SK-N-SH (cell line): Measurements from ENCODE around the gene OIP5. TPM values are rescaled to one million over a fixed set of nuclear protein-coding genes. Genes with fewer than 3 reads are reported as not detected.

Experiments used
- CTCF ChIA-PET: fragments of 300-600, 350-600 bp; formaldehyde crosslinking; extraction: SDS; loops from one replicate; lab custom pipeline; 2021; lab: Yijun Ruan, JAX
- POLR2A ChIA-PET: fragments of 350-600 bp; sonication (Branson Sonifier 250); formaldehyde crosslinking; extraction: SDS; loops from one replicate; lab custom pipeline; 2020; ENCODE audit warnings: antibody characterized with exemption, inconsistent platforms; lab: Yijun Ruan, JAX
- DNase-seq: peaks from one replicate; pipeline ENCODE4 v3.0.0; 2012
- H2AFZ ChIP-seq: fragments of 200-600 bp; sonication (generic); 2 replicates; pipeline ENCODE4 v1.8.1; 2016; ENCODE audit warnings: antibody characterized with exemption, mild to moderate bottlenecking, low read depth
- H3F3A ChIP-seq: fragments of 200-600 bp; sonication (generic); replicated peaks from 2 replicates; pipeline ENCODE3; 2016; ENCODE audit warnings: antibody characterized with exemption, mild to moderate bottlenecking; ENCODE audit not compliant: insufficient read depth
- H3K27ac ChIP-seq, 2 experiments: fragments of 200-500 bp in 1 of 2; fragments of 200-600 bp in 1 of 2; sonication (Bioruptor generic) in 1 of 2; sonication (generic), shearing (Covaris generic) in 1 of 2; 2 replicates each; pipeline versions ENCODE4 v1.5.1 to v1.6.1; 2014 to 2016; ENCODE audit warnings: low read depth in 2 of 2, inconsistent platforms in 1 of 2, low read length in 1 of 2, mild to moderate bottlenecking in 1 of 2, mixed read lengths in 1 of 2
- H3K27me3 ChIP-seq: fragments of 200-600 bp; sonication (generic), shearing (Covaris generic); 2 replicates; pipeline ENCODE4 v1.6.1; 2016; ENCODE audit warnings: mixed run types; ENCODE audit not compliant: insufficient read depth
- H3K36me3 ChIP-seq, 2 experiments: fragments of 200-500 bp in 1 of 2; fragments of 200-600 bp in 1 of 2; sonication (Bioruptor generic) in 1 of 2; sonication (generic) in 1 of 2; replicated peaks in 1 of 2; 2 replicates each; pipeline versions ENCODE3 to v1.5.1; 2014 to 2016; ENCODE audit warnings: low read length in 1 of 2, mild to moderate bottlenecking in 1 of 2; ENCODE audit not compliant: insufficient read depth in 2 of 2, control insufficient read depth in 1 of 2
- H3K4me1 ChIP-seq, 2 experiments: fragments of 200-500 bp in 1 of 2; fragments of 200-600 bp in 1 of 2; sonication (Bioruptor generic) in 1 of 2; sonication (generic), shearing (Covaris generic) in 1 of 2; 2 replicates each; pipeline versions ENCODE4 v1.5.1 to v1.6.1; 2014 to 2016; ENCODE audit warnings: low read depth in 1 of 2, low read length in 1 of 2, mixed run types in 1 of 2; ENCODE audit not compliant: insufficient read depth in 2 of 2, control insufficient read depth in 1 of 2
- H3K4me2 ChIP-seq: fragments of 200-600 bp; sonication (generic), shearing (Covaris generic); 2 replicates; pipeline ENCODE4 v1.6.1; 2017; ENCODE audit warnings: mixed run types
- H3K4me3 ChIP-seq, 2 experiments: fragments of 200-500 bp in 1 of 2; fragments of 200-600 bp in 1 of 2; sonication (Bioruptor generic) in 1 of 2; sonication (generic), shearing (Covaris generic) in 1 of 2; 2 replicates each; pipeline versions ENCODE4 v1.5.1 to v1.8.1; 2014 to 2016; ENCODE audit warnings: low read depth in 2 of 2, inconsistent platforms in 1 of 2, low read length in 1 of 2, mild to moderate bottlenecking in 1 of 2, mixed read lengths in 1 of 2, moderate library complexity in 1 of 2
- H3K79me2 ChIP-seq: fragments of 200-600 bp; sonication (generic); 2 replicates; pipeline ENCODE4 v1.8.1; 2017; ENCODE audit warnings: mild to moderate bottlenecking; ENCODE audit not compliant: insufficient read depth
- H3K9ac ChIP-seq: fragments of 200-600 bp; sonication (generic); 2 replicates; pipeline ENCODE4 v1.6.1; 2017; ENCODE audit warnings: mixed run types
- H3K9me2 ChIP-seq: fragments of 200-600 bp; sonication (generic); 2 replicates; pipeline ENCODE4 v1.6.1; 2017; ENCODE audit warnings: mixed run types
- H3K9me3 ChIP-seq: fragments of 200-600 bp; sonication (generic); 2 replicates; pipeline ENCODE4 v1.6.1; 2017; ENCODE audit warnings: mixed run types, mild to moderate bottlenecking, moderate library complexity
- H4K20me1 ChIP-seq: fragments of 200-600 bp; sonication (generic); 2 replicates; pipeline ENCODE4 v1.6.1; 2017; ENCODE audit warnings: mild to moderate bottlenecking, mixed run types; ENCODE audit not compliant: insufficient read depth
- EP300 ChIP-seq, 2 experiments: IDR thresholded peaks; 2 replicates each; pipeline versions ENCODE4 v1.4.0 to v1.6.1; 2012; ENCODE audit warnings: borderline replicate concordance in 1 of 2, low read depth in 1 of 2, low read length in 1 of 2
- GABPA ChIP-seq: IDR thresholded peaks from 2 replicates; pipeline ENCODE4 v1.4.0; 2012; ENCODE audit warnings: low read depth, mild to moderate bottlenecking
- MXI1 ChIP-seq: IDR thresholded peaks from 2 replicates; pipeline ENCODE4 v1.6.1; 2012; ENCODE audit warnings: mild to moderate bottlenecking, low read depth, low read length, improper control_type of control experiment
- NRF1 ChIP-seq: IDR thresholded peaks from 2 replicates; pipeline ENCODE4 v1.6.1; 2012; ENCODE audit warnings: low read depth, mild to moderate bottlenecking, low read length
- POLR2AphosphoS5 ChIP-seq: IDR thresholded peaks from 2 replicates; pipeline ENCODE4 v1.6.1; 2012; ENCODE audit warnings: low read depth, low read length
- RAD21 ChIP-seq: IDR thresholded peaks from 2 replicates; pipeline ENCODE4 v1.6.1; 2012; ENCODE audit warnings: mild to moderate bottlenecking, low read length
- TAF1 ChIP-seq: IDR thresholded peaks from 2 replicates; pipeline ENCODE4 v1.6.1; 2012; ENCODE audit warnings: low read depth, mild to moderate bottlenecking, low read length, moderate library complexity, borderline replicate concordance
- WGBS: methylation state at CpG from one replicate; pipeline ENCODE4 v1.1.6; 2017; ENCODE audit warnings: low lambda C conversion rate; 5-methylcytosine and 5-hydroxymethylcytosine counted together
- polyA plus RNA-seq, 3 experiments: library from polyadenylated mRNA; depleted of rRNA; stranded (reverse); fragments of >200 nt; gene quantifications; 2 replicates each; pipeline ENCODE4 v1.2.3, GENCODE V29; 2012
- TF ChIP-seq, protein P1 (sequence below): IDR thresholded peaks from 2 replicates; pipeline ENCODE4 v1.4.0; 2012; ENCODE audit warnings: low read depth, borderline replicate concordance
- TF ChIP-seq, protein P2 (sequence below): IDR thresholded peaks from 2 replicates; pipeline ENCODE4 v1.6.1; 2012; ENCODE audit warnings: mild to moderate bottlenecking, low read depth, low read length, moderate library complexity
- TF ChIP-seq, protein P3 (sequence below): fragments of 150-350 bp; IDR thresholded peaks from 2 replicates; pipeline ENCODE4 v1.6.1; 2017; ENCODE audit warnings: antibody characterized with exemption, low read length, low read depth, borderline replicate concordance
- TF ChIP-seq, protein P4 (sequence below): IDR thresholded peaks from 2 replicates; pipeline ENCODE4; 2012
- TF ChIP-seq, protein P5 (sequence below): fragments of 200-600 bp; sonication (generic); IDR thresholded peaks from 2 replicates; pipeline ENCODE4 v1.6.1; 2017; ENCODE audit warnings: antibody characterized with exemption, mild to moderate bottlenecking, moderate library complexity
- TF ChIP-seq, protein P6 (sequence below): fragments of 150-350 bp; IDR thresholded peaks from 2 replicates; pipeline ENCODE4 v1.6.1; 2016; ENCODE audit warnings: mild to moderate bottlenecking, low read depth, low read length

OIP5 gene
- polyA plus RNA-seq, 1 of the 3 experiments (the other 2 are of a cell fraction) = 8.4 TPM

DNA sequence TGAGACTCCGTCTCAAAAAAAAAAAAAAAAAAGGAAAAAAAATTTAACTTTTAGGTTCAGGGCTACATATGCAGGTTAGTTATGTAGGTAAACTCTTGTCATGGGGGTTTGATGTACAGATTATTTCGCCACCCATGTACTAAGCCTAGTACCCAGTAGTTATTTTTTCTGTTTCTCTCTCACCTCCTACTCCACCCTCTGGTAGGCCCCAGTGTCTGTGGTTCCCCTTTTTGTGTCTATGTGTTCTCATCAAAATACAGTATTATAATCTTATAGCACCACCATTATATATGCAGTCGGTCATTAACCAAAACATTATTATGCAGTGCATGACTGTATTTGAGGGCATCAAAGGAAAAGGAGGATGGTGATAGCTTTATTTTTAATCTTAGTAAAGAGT lies 54.1 kb downstream of the OIP5 start:
- no peak for DNase-seq
- peaks cover 10 to 19% of the 10 kb centered on the region in 2 experiments for H3K36me3 ChIP-seq
- H3K4me3 ChIP-seq = no peak overlapping the region
- POLR2A ChIA-PET = no interaction called here
- H3K9ac ChIP-seq = no peak overlapping the region
- H4K20me1 ChIP-seq = no peaks in the 10 kb centered on the region
- no peaks in the 10 kb centered on the region for H3K79me2 ChIP-seq
- peaks cover 21% of the 10 kb centered on the region for H3F3A ChIP-seq
- no peaks in the 10 kb centered on the region for H3K9me2 ChIP-seq
- H3K9me3 ChIP-seq = no peaks in the 10 kb centered on the region
- TF ChIP-seq, protein P1, sequence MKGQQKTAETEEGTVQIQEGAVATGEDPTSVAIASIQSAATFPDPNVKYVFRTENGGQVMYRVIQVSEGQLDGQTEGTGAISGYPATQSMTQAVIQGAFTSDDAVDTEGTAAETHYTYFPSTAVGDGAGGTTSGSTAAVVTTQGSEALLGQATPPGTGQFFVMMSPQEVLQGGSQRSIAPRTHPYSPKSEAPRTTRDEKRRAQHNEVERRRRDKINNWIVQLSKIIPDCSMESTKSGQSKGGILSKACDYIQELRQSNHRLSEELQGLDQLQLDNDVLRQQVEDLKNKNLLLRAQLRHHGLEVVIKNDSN = no peak
- TF ChIP-seq, protein P2, sequence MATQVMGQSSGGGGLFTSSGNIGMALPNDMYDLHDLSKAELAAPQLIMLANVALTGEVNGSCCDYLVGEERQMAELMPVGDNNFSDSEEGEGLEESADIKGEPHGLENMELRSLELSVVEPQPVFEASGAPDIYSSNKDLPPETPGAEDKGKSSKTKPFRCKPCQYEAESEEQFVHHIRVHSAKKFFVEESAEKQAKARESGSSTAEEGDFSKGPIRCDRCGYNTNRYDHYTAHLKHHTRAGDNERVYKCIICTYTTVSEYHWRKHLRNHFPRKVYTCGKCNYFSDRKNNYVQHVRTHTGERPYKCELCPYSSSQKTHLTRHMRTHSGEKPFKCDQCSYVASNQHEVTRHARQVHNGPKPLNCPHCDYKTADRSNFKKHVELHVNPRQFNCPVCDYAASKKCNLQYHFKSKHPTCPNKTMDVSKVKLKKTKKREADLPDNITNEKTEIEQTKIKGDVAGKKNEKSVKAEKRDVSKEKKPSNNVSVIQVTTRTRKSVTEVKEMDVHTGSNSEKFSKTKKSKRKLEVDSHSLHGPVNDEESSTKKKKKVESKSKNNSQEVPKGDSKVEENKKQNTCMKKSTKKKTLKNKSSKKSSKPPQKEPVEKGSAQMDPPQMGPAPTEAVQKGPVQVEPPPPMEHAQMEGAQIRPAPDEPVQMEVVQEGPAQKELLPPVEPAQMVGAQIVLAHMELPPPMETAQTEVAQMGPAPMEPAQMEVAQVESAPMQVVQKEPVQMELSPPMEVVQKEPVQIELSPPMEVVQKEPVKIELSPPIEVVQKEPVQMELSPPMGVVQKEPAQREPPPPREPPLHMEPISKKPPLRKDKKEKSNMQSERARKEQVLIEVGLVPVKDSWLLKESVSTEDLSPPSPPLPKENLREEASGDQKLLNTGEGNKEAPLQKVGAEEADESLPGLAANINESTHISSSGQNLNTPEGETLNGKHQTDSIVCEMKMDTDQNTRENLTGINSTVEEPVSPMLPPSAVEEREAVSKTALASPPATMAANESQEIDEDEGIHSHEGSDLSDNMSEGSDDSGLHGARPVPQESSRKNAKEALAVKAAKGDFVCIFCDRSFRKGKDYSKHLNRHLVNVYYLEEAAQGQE = no peak
- no peak for TF ChIP-seq MXI1
- TF ChIP-seq, protein P3, sequence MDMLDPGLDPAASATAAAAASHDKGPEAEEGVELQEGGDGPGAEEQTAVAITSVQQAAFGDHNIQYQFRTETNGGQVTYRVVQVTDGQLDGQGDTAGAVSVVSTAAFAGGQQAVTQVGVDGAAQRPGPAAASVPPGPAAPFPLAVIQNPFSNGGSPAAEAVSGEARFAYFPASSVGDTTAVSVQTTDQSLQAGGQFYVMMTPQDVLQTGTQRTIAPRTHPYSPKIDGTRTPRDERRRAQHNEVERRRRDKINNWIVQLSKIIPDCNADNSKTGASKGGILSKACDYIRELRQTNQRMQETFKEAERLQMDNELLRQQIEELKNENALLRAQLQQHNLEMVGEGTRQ = no peak
- no peak for TF ChIP-seq GABPA
- TF ChIP-seq, protein P4, sequence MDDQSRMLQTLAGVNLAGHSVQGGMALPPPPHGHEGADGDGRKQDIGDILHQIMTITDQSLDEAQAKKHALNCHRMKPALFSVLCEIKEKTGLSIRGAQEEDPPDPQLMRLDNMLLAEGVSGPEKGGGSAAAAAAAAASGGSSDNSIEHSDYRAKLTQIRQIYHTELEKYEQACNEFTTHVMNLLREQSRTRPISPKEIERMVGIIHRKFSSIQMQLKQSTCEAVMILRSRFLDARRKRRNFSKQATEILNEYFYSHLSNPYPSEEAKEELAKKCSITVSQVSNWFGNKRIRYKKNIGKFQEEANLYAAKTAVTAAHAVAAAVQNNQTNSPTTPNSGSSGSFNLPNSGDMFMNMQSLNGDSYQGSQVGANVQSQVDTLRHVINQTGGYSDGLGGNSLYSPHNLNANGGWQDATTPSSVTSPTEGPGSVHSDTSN = no peak
- no peak for TF ChIP-seq EP300 (IDR thresholded peaks at IDR 0.05; ENCODE audit: borderline replicate concordance in 1 of 2, low read depth in 1 of 2, low read length in 1 of 2)
- no peak for TF ChIP-seq NRF1
- TF ChIP-seq RAD21 = no peak
- TF ChIP-seq POLR2AphosphoS5 = no peak
- TF ChIP-seq, all 33 proteins: peak for 0
- H3K27me3 ChIP-seq = no peaks in the 10 kb centered on the region
- CTCF ChIA-PET = interaction anchor here (1.1 kb wide), 1 partner anchor 9 kb away, joined by 3 read pairs; no protein-coding TSS in a partner anchor
- no peak overlapping the region for H3K27ac ChIP-seq
- no peak overlapping the region for H2AFZ ChIP-seq
- H3K4me1 ChIP-seq = peaks cover 0 to 5% of the 10 kb centered on the region in 2 experiments; a peak in 1 of 4 replicates
- 82% methylated on average over 3 of the region's 3 CpGs for WGBS
- H3K4me2 ChIP-seq = no peak overlapping the region

DNA sequence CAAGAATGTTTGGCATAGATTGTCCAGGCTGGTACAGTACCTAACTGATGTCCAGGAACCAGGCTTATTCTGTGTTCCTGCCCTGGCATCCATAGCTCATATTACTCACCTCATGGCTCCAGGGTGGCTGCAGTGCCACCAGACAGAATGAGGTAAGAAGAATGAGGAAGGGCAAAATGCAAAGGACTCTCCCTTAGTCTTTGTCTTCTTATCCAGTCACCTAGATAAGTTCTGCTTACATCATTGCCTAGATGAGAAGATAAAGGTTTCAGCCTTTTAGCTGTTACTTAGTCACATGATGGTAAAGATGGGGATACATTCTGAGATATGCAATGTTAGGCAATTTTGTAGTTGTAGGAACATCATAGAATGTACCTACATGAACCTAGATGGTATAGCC lies 55.6 kb downstream of the OIP5 start:
- no peak overlapping the region for H3K9ac ChIP-seq
- H4K20me1 ChIP-seq = no peaks in the 10 kb centered on the region
- H3F3A ChIP-seq = peaks cover 15% of the 10 kb centered on the region
- H3K4me1 ChIP-seq = 0 out of 4 replicates have a peak, but pooled peaks cover 0 to 3% of the 10 kb centered on the region in 2 experiments
- CTCF ChIA-PET = no interaction called here
- H3K36me3 ChIP-seq = peaks cover 10 to 27% of the 10 kb centered on the region in 2 experiments
- H3K4me2 ChIP-seq = no peak overlapping the region
- H3K9me3 ChIP-seq = no peaks in the 10 kb centered on the region
- no peaks in the 10 kb centered on the region for H3K79me2 ChIP-seq
- POLR2A ChIA-PET = no interaction called here
- no peak overlapping the region for H3K4me3 ChIP-seq
- H3K9me2 ChIP-seq = no peaks in the 10 kb centered on the region
- H3K27ac ChIP-seq = no peak overlapping the region
- no peaks in the 10 kb centered on the region for H3K27me3 ChIP-seq
- no peak for DNase-seq
- H2AFZ ChIP-seq = no peak overlapping the region
- TF ChIP-seq EP300 (IDR thresholded peaks at IDR 0.05; ENCODE audit: borderline replicate concordance in 1 of 2, low read depth in 1 of 2, low read length in 1 of 2) (no peak), RAD21 (no peak), TAF1 (no peak), NRF1 (no peak), GABPA (no peak)
- TF ChIP-seq, protein P5, sequence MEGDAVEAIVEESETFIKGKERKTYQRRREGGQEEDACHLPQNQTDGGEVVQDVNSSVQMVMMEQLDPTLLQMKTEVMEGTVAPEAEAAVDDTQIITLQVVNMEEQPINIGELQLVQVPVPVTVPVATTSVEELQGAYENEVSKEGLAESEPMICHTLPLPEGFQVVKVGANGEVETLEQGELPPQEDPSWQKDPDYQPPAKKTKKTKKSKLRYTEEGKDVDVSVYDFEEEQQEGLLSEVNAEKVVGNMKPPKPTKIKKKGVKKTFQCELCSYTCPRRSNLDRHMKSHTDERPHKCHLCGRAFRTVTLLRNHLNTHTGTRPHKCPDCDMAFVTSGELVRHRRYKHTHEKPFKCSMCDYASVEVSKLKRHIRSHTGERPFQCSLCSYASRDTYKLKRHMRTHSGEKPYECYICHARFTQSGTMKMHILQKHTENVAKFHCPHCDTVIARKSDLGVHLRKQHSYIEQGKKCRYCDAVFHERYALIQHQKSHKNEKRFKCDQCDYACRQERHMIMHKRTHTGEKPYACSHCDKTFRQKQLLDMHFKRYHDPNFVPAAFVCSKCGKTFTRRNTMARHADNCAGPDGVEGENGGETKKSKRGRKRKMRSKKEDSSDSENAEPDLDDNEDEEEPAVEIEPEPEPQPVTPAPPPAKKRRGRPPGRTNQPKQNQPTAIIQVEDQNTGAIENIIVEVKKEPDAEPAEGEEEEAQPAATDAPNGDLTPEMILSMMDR = no peak
- TF ChIP-seq, protein P4 = no peak
- TF ChIP-seq, protein P6, sequence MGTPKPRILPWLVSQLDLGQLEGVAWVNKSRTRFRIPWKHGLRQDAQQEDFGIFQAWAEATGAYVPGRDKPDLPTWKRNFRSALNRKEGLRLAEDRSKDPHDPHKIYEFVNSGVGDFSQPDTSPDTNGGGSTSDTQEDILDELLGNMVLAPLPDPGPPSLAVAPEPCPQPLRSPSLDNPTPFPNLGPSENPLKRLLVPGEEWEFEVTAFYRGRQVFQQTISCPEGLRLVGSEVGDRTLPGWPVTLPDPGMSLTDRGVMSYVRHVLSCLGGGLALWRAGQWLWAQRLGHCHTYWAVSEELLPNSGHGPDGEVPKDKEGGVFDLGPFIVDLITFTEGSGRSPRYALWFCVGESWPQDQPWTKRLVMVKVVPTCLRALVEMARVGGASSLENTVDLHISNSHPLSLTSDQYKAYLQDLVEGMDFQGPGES = no peak
- TF ChIP-seq, protein P1 = no peak
